Stimulated activated CD8-positive, alpha-beta memory T cell treated with anti-CD3 and anti-CD28 coated beads, Interleukin-12 subunit alpha, Interleukin-12 subunit beta, amount 100 ng/mL, for 4 hours (primary cell): ENCODE results near the gene PTPRK.

ENCODE experiments used
- DNase-seq: peaks from one replicate; pipeline ENCODE4 v3.0.0-alpha.2; 2020; ENCODE audit warnings: low read depth

PTPRK gene

DNA sequence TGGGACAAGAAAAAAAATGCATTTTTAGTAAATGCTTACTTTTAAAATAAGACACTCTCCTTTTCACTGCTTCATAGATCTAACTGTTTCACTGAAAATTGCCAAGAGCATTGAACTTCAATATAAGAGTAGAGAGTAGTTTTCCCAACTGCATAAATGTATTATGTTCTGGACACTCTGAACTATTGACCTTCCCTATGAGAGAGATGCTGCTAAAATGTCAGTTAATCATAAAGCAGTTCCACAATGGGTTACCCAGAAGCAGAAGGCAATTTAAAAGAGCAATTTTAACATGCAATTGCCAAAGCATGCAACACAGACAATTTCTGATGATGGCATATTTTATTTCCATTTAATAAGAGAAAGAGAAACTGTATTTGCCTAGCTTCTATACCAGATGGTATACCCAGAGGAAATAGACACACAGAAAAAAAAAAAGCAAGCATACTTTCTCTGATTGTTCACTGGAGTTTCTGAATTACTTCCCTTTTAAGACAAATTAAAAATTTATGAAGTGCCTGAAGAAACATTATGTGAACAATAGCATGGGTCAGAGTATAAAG, 340.4 kb downstream of the PTPRK start:
- no peak for DNase-seq

DNA sequence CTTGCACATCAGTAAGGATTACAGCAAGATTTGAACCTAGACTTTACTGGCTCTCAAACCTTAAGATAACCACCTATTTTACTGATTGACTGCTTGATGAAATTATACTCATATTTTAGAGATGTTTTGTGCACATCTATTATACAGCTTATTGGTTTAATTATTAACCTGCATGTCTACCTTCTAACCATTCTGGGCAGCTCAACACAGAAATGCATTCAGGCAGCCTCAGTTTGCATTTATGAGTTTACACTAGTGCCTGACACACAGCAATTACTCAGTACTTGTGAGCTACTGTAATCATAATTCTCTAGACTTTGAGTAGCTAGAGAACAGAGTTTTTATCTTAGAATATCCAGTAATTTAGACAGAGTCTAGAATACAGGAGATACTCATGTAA, 345.7 kb downstream of the PTPRK start:
- no peak for DNase-seq

DNA sequence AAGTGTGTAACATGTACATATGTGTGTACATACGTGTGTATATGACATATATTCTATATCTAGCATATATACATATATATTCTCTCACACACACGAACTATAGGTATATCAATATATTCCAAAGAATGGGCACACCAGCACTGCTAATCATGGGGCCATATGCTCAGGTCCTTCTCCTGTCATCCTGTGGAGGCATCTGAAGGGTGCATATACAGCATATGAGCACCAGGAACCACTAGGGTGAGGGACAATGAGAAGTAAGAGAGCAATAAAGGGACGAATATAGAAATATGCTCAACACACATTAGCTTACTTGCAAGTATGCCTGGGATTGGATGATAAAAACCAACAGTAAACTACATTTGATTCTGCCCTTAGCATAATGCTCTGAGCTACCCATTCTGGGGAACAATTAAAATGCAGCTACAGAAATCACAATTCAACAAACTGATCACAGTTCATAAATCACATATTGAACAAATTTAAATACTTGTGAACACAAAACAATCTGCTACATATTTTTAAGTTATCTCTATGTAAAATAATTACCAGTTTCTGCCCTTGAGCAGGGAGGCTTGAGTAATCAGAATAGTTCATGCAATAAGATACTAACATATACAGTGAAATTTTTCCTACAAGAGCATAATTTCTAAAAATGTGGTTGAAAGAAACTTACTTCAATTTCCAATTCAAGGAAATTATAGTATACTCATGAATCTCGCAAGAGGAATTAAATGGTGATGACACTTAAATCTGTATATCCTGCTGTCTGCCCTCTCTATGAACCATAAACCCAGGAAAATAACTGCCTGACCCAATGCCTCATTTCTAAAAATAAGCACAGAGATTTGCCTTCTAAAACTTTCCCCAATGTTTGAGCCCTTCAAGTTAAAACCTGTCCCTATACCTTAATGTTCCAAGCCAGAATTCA, 347.4 kb downstream of the PTPRK start:
- DNase-seq: no peak

DNA sequence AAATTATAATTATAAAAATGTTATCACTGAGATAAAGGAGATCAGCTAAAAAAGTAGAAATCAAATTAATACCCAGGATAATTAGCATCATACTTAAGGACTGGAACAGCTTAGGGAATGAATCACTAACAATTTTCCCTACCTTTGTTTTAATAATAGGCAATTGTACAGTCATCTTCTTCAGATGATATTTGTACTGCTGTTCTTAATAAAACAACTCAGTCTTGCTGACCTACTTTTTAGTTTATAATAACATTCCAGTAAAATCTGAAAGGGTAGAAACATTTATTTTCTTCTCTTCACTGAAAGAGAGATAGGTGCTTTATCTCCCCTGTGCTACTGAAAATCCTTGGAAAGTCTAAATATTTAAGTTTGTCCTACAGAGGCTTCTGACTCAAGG, 348.3 kb downstream of the PTPRK start:
- DNase-seq: no peak

DNA sequence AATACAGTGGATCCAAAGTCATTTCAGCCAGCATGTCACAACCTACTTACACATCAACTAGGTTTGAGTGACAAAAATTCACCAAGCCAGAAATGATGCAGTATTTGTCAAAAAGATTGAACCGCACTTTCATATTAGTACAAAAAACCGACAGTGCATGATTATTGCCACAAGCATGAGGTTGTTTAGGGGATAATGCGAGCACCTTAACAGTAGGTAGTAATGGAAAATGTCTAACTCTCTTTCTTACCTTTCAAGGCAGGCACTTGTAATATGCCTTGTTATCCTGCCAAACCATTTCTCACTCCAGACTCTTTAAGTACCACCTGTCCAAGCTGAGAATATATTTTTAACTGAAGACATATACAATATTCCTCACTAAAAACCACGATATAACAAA, 349.2 kb downstream of the PTPRK start:
- DNase-seq: no peak

DNA sequence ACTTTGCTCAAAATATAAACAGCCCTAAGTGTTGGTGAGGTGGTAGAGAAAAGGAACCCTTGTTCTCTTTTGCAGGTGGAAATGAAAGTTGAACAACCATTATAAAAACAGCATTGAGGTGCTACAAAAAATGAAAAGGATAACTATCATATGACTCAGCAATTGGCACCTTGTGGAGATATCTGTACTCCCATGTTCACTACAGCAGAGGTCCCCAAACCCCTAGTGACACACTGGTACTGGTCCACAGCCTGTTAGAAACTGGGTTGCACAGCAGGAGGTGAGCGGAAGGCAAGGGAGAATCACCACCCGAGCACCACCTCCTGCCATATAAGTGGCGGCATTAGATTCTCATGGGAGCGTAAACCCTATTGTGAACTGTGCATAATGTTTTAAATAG, 352.2 kb downstream of the PTPRK start:
- DNase-seq: no peak

DNA sequence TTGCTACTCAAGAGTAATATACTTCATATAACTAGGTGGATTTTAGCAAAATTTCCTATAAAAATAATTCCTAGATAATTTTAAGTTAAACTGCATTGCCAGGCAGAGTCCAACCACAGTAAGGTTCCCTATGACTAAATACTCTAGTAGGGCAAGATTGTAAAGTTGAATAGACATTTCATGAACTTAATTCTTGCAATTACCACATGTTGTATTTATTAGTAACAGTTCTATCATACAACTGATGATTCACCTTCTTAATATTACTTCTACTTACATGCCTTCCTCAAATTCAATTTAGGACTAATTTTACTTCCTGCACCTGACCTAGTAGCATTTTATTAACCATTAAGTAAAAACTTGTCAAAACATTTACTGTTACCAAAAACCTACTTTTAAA, 352.8 kb downstream of the PTPRK start:
- DNase-seq: no peak

DNA sequence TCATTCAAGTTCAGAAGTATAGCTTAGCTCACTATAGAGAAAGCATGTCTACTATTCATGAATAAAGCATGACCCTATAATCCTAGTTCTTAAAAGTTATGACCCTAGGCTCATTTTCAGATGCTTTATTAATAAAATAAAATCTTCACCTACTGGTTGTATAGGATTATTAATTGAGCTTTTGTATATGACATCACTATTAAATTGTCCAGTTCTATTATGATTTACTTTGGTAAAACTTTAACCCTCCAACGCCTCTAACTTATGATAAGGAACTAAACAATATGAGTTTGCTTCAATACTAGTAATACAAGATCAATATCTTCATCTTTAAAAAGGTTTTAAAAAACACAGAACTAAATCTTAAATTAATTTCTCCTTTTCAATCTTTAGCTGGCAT, 356.1 kb downstream of the PTPRK start:
- no peak for DNase-seq

DNA sequence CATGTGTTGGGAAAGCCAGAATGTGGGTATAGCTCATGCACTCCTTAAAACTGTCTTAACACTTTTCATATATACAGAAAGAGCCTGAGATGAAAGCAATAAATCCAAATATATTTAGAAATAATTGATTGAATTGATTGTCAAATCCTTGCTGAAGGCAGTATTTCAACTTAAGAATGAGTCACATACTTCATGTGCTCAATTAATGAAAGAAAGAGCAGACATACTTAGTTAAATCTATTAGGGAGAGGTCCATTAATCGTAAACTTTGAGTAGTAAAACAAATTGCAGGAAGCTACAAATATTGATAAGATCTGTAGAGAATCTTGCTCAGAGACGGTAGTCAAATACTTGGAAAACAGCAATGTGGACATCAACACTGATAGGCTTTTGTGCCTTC, 358.0 kb downstream of the PTPRK start:
- no peak for DNase-seq

DNA sequence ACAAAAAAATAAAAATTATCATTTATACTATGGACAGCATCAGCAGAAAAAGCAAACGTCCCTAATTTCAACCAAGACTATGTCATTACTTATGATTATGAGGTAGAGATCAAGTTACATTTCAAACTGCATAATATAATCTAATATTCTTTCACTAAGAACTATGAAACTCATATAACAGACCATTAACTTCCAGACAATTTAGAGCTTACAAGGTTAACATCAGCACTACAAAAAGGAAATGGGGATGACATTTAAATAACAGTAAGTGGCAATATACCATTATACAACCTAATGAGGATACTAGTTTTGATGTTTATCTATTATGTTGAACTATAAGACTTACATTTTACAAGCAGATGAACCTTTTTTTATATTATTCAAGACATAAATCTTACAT, 358.6 kb downstream of the PTPRK start:
- no peak for DNase-seq

DNA sequence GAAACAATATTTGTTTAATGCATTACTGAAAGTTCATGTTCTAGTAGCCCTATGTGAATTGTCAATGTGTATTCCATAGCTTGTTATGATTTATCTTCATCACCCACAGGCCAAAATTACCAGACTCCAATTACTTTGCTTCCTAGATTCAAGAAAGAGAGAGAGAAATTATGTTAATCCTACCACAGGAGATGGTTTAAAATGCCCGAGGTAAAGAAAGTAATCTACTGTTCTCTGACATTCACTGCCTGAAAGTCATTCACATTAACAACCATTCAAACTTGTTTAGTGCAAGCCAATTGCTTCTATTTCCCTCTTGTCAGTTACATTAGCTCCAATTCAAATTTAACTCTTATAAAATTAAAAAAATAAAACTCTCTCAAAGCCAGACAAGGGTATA, 359.1 kb downstream of the PTPRK start:
- DNase-seq: no peak

DNA sequence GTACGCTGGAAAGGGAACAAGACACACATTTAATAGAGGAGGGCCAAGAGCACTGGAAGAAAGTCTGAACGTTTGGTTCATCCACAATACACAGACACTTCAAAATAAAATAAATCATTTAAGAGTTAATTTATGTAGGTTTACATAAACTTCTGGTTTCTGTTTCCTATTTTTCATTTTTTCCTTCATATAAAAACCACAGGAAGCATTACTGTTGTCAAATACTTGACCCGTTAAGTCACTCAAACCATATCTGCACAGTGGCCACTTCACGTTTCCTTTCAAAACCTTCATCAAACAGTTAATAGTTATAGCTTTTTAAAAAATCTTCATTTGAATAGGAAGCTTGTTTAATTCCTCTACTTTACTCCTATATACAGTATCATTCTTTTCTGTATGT, 361.9 kb downstream of the PTPRK start:
- no peak for DNase-seq

DNA sequence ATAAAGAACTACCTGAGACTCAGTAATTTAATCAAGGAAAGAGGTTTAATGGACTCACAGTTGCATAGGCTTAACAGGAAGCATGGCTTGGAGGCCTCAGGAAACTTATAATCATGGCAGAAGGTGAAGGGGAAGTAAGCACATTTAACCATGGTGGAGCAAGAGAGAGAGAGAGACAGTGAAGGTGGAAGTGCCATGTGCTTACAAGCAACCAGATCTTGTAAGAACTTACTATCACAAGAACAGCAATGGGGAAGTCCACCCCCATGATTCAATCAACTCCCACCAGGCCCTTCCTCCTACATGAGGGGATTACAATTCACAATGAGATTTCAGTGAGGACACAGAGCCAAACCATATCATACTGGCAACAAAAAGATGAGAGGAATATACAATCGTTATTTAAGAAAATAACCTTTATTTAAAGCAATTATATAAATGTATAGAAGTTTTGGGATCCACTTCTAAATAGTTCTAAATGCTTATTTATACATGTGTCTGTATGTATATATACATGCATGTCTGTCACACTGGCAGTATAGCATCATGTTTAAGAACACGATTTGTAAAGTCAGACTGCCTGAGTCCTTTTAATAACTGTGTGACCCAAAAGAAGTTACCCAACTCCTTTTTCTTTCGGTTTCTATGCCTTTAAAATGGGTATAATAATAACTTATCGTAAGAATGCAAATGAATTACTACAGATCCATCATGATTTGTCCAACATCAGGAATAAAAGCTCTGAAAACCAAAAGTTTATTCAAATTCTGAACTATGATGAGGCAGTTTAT, 363.9 kb downstream of the PTPRK start:
- no peak for DNase-seq

DNA sequence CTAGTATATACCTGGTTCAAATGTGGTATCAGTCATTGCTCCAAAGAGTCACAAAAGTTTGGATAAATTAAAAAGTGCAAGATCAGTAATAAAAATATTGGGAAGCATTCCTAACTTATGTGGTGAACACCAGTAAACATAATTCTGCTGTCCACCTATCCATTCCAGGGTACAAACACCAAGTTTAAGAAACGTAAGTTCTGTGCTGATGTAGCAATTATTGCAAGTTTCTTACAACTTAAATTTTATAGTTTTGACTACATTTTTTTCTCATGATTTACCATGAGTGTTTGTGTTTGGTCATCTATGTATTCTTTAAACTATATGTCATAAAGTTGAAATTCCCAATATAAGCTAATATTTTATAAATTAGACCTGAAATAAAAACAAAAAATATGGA, 364.6 kb downstream of the PTPRK start:
- DNase-seq: no peak

DNA sequence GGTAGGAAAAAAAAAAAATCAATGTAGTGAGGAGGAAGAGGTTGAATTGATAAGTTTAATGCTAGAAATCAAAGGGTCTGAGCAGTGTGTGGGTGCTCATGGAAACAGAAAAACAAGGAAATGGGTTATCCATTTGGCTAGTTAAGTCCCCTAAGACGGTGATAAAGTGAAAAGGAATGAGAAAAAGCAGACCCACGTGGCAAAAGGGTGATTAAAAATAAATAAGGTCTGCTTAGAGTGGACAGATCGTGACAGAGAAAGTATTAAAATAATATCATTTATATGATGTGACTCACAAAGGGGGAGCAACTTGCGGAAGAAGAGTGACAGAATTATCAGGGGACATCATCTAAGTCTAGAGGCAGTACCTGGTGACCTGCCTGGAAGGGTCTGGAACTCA, 367.8 kb downstream of the PTPRK start:
- no peak for DNase-seq

DNA sequence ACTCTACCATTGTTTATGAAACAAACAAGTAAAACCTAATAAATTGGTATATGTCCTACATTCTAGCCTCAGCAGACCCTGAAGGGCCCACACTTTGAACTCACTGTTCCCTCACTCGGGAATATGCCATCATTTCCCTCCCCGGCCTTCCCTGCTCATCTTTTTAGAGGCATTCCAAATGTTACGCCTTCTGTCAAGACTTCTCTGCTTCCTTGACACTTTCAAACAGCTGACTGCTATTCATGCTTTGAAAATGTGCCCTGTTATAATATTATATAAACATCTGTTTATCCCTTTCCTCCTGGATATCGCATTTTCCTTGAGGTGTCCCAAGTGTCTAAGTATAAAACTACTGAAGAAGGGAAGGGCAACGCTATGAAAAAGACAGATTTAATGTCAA, 370.0 kb downstream of the PTPRK start:
- DNase-seq: no peak

DNA sequence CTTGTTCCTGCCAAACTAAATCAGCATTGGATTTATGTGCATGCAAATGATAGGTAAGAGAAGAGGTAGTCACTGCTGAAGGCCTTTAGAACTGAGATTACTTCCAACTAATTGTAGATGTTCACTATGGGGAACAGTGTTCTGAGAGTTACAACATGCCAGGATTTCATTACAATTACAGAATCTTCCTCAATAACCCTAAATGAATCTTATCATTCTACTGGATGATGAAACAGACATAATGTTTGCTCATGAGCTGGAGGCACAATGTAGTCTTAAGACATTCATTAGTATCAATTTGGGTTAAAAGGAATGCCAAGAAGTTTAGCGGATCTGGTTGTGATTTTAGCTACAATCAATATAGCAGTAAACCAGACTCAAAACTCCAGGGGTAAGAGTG, 370.6 kb downstream of the PTPRK start:
- DNase-seq: no peak

DNA sequence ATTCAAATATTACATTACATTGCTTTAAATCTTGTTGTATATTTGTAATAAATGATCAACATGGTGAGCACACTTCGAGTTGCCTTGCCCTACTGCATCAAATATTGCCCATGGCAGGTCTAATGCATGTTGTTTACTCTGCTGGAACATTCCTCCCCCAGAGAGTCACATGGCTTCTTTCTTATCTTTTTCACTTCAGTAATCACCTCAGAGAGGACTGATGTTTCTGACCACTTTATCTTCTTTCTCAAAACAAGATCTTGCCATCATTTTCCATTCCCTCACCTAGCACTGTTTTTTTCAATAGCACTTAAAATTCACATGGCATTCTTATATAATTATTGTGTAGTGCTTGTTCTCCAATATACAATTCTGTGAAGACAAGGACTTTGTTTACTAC, 376.1 kb downstream of the PTPRK start:
- no peak for DNase-seq

DNA sequence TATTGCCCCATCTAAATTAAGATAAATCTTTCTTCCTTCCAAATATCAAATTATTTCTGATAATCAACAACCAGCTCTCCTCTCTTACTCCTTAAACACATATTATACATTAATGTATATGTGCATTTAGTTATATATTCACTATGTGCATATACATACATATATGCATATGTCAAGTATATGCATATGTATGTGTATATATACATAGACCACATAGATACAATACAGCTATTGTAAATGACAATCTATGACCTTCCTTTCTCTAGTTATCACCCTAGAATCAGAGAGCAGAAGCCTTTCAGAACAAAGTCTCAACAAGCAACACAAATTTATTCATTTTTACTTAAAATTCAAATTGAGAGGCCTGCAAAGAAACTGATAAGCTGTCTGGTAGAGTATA, 378.5 kb downstream of the PTPRK start:
- DNase-seq: no peak

DNA sequence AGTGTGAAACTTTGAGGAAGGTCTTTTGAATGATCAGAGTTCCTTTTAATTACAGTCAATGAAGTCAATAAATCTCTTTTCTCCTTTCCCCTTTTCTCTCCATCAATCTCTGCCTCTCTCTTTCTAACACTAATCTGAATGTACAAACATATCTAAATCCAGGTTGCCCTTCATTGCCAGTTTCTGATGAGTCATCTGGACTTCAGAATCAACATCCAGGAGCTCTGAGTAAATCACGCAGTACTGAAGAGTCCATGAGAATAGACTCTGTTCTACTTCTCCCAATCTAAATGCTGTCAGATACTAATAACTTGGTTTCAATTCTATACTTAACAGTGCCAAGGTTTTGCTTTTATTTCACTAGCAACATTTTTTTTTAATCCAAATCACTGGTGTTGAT, 380.9 kb downstream of the PTPRK start:
- no peak for DNase-seq

DNA sequence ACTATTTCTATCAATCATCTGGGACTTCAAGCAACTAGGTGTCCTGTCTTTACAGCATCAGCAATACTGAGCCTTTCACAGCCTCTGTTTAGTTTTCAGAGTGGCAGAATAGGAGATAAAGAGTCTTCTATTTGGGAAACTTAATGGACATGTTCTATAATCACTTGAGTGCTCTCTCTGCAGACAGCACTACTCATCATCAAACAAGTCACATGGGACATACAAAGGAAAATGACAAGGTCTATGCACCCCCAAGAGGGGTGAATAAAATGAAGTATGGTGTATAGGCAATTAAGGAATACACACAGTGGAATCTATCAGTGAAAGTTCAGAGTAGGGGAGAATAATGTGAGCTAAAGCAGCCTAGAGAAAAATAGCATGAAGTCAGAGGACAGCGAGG, 381.7 kb downstream of the PTPRK start:
- DNase-seq: no peak

DNA sequence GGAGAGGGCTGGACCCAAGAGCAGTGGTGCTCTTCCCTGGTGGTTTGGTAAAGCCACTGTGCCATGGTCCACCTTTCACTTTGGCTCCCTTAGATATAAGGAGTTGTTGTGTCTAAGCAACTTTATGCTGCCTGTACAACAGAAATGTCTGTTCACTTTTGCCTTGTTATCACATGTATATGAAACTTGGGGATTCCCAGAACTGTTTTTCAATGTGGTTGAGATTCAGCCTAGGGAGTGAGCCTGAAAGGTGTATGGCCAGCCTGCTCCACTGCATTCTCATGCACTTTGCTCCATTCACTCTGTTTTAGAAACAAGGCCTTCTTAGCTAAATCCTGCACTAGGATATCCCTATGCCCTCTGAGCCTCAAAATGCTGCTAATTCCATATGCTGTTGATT, 385.1 kb downstream of the PTPRK start:
- DNase-seq: no peak

DNA sequence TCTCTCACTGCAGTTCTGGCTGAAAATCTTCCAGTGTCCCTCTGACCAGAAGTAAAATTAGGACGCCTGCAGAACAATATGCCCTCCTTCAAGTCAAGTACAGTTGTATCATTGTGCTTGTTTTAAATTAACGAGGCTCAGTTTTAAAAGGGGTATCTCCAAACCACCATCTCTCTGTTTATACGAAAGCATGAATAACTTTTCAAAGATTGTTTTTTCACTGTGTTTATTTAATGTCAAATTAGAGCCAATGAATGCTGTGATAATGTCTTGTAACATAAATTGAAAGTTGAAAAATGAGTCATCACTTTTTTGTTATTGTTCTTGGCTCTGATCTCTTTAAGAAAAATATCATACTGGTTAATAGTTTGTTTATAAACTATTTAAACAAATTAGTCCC, 388.8 kb downstream of the PTPRK start:
- no peak for DNase-seq
